ENCODE results near the gene ITPK1.

The ITPK1 gene

GRCh38 chr14:92956961-92957360 lies 158.8 kb downstream of the ITPK1 start:
- Mint-ChIP-seq H3K27me3 (no peaks in the 10 kb centered on the region), H3K4me1 (ENCODE audit: low read depth) (peaks cover 4% of the 10 kb centered on the region), H3K4me3 (no peak overlapping the region), H3K9me3 (no peaks in the 10 kb centered on the region), H3K36me3 (ENCODE audit: low read depth) (peaks cover 52% of the 10 kb centered on the region), H3K27ac (no peak overlapping the region)
- no peak for DNase-seq

GRCh38 chr14:92955381-92955780 lies 160.3 kb downstream of the ITPK1 start:
- no peaks in the 10 kb centered on the region for H3K9me3 Mint-ChIP-seq
- no peaks in the 10 kb centered on the region for H3K27me3 Mint-ChIP-seq
- no peak overlapping the region for H3K4me3 Mint-ChIP-seq

GRCh38 chr14:92954933-92955332 lies 160.8 kb downstream of the ITPK1 start:
- no peak for DNase-seq
- Mint-ChIP-seq H3K27me3 (no peaks in the 10 kb centered on the region), H3K36me3 (ENCODE audit: low read depth) (peaks cover 60% of the 10 kb centered on the region), H3K27ac (peak overlapping the region; percentile 20), H3K9me3 (no peaks in the 10 kb centered on the region), H3K4me1 (ENCODE audit: low read depth) (peaks cover 6% of the 10 kb centered on the region), H3K4me3 (no peak overlapping the region)

More at GRCh38 chr14:92955381-92955780, 160.3 kb downstream of the ITPK1 start:
- H3K36me3 Mint-ChIP-seq (ENCODE audit: low read depth): peaks cover 56% of the 10 kb centered on the region
- peaks cover 6% of the 10 kb centered on the region for H3K4me1 Mint-ChIP-seq (ENCODE audit: low read depth)
- DNase-seq: no peak
- no peak overlapping the region for H3K27ac Mint-ChIP-seq

DNA sequence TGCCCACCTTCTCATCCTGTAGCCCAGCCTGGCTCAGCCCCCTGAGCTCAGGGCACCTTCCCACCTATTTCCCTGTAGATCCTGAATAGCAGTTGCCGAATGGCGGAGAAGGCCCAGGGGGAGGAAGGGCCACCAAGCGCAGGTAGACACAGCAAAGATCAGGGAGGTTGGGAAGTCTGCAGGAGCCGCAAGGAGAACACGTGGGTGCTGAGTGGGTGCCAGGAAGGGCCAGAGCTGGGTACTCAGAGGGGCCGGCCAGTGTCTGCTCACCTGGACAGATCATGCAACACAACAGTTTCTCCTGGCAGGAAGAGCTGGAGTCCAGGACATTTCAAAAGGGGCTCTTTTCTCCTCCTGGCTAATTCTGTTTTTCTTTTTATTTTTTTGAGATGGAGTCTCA lies 162.2 kb downstream of the ITPK1 start:
- DNase-seq: no peak
- H3K27me3 Mint-ChIP-seq: no peaks in the 10 kb centered on the region
- H3K36me3 Mint-ChIP-seq (ENCODE audit: low read depth): peaks cover 66% of the 10 kb centered on the region
- no peak overlapping the region for H3K4me3 Mint-ChIP-seq
- peaks cover 6% of the 10 kb centered on the region for H3K4me1 Mint-ChIP-seq (ENCODE audit: low read depth)
- no peak overlapping the region for H3K27ac Mint-ChIP-seq
- no peaks in the 10 kb centered on the region for H3K9me3 Mint-ChIP-seq

- no peaks in the 10 kb centered on the region for H3K9me3 Mint-ChIP-seq
- H3K4me1 Mint-ChIP-seq (ENCODE audit: low read depth): peaks cover 6% of the 10 kb centered on the region
- DNase-seq: no peak
- peaks cover 65% of the 10 kb centered on the region for H3K36me3 Mint-ChIP-seq (ENCODE audit: low read depth)
- H3K27me3 Mint-ChIP-seq: no peaks in the 10 kb centered on the region
- no peak overlapping the region for H3K4me3 Mint-ChIP-seq
- no peak overlapping the region for H3K27ac Mint-ChIP-seq
These were observed 163.0 kb downstream of the ITPK1 start for GRCh38 chr14:92952481-92953298.

- Mint-ChIP-seq H3K4me1 (ENCODE audit: low read depth) (peaks cover 6% of the 10 kb centered on the region), H3K27me3 (no peaks in the 10 kb centered on the region), H3K9me3 (no peaks in the 10 kb centered on the region), H3K36me3 (ENCODE audit: low read depth) (peaks cover 65% of the 10 kb centered on the region), H3K4me3 (no peak overlapping the region), H3K27ac (peak overlapping the region; percentile 47)
- DNase-seq: peak; percentile 91
These were observed 163.7 kb downstream of the ITPK1 start for GRCh38 chr14:92951912-92952471.

DNA sequence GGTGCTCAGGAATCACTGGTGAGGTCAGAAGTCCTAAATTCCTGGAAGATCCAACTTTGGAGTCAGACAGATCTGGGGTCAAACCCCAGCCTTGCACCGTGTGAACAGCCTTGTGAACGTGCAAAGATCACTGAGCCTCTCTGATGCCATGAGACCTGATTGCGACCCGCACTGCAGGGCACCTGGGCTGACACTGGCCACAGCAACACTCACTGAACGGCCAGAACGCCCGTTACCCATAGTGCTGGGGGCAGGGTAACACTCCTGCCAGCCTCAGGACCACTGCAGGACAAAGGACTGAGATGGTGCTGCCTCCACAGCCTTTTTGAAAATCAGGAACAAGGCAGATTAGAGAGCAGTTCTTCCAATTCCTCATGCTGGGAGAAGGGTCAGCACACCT lies 164.5 kb downstream of the ITPK1 start:
- Mint-ChIP-seq H3K9me3 (no peaks in the 10 kb centered on the region), H3K36me3 (ENCODE audit: low read depth) (peaks cover 63% of the 10 kb centered on the region), H3K4me3 (no peak overlapping the region), H3K27ac (no peak overlapping the region), H3K27me3 (no peaks in the 10 kb centered on the region), H3K4me1 (ENCODE audit: low read depth) (peaks cover 6% of the 10 kb centered on the region)
- no peak for DNase-seq

DNA sequence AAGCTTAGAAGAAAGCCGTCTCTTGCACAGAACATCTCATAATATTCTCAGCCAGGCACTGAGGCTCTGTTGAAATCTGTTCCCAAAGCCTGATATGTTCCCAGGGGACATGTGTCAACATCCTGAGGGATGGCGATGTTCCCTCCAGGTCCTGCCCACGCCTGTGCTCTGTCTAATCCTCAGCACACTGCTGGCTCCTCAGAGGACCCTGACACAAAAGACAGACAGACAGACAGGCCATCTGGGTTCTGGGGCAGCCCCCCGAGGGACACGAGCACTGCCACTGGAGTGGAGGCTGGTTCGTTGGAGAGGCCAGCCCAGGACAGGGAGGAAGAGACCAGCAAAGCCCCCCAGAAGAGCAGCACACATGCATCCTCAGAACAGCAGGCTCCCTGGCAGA lies 165.0 kb downstream of the ITPK1 start:
- Mint-ChIP-seq H3K4me3 (no peak overlapping the region), H3K4me1 (ENCODE audit: low read depth) (peaks cover 6% of the 10 kb centered on the region), H3K36me3 (ENCODE audit: low read depth) (peaks cover 64% of the 10 kb centered on the region), H3K9me3 (no peaks in the 10 kb centered on the region), H3K27me3 (no peaks in the 10 kb centered on the region), H3K27ac (no peak overlapping the region)
- DNase-seq: no peak

- H3K36me3 Mint-ChIP-seq (ENCODE audit: low read depth): peaks cover 65% of the 10 kb centered on the region
- no peak overlapping the region for H3K4me3 Mint-ChIP-seq
- DNase-seq: no peak
- H3K27ac Mint-ChIP-seq: no peak overlapping the region
- peaks cover 6% of the 10 kb centered on the region for H3K4me1 Mint-ChIP-seq (ENCODE audit: low read depth)
- H3K27me3 Mint-ChIP-seq: no peaks in the 10 kb centered on the region
- H3K9me3 Mint-ChIP-seq: no peaks in the 10 kb centered on the region
These were observed 165.6 kb downstream of the ITPK1 start for GRCh38 chr14:92950193-92950540.

DNA sequence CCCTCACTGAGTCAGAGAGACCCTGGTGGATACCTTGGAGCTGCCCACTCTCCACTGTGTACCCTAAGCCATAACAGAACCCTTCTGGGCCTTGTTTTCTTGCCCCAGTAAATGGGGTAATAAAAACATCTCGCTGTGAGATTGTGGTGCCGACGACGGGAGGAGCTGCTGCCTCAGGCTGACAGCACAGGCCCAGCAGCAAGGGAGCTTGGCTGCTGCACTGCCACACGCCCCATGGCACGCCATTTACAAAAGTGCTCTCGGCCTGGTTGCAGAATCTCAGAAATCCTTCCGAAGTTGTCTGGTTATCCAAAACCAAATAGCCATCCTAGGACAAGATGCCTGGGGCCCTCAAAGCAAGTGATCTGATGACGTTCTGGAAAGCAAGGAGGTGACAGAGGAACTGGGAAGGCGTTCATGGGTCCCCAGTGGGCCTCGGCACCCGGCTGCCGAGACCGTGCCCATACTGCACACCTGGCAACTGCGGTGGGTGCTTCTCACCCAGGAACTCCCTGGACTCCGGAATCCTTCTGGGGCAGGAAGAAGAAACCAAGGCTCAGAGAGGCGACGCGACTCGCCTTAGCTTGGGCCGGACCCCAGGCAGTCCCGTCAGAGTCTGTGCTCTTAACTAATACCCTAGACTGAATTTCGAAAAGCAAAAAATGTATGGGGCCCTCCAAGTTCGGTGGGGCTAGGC lies 166.1 kb downstream of the ITPK1 start:
- no peak overlapping the region for H3K27ac Mint-ChIP-seq
- peaks cover 6% of the 10 kb centered on the region for H3K4me1 Mint-ChIP-seq (ENCODE audit: low read depth)
- H3K27me3 Mint-ChIP-seq: no peaks in the 10 kb centered on the region
- no peak overlapping the region for H3K4me3 Mint-ChIP-seq
- H3K36me3 Mint-ChIP-seq (ENCODE audit: low read depth): peaks cover 65% of the 10 kb centered on the region
- no peaks in the 10 kb centered on the region for H3K9me3 Mint-ChIP-seq
- no peak for DNase-seq

DNA sequence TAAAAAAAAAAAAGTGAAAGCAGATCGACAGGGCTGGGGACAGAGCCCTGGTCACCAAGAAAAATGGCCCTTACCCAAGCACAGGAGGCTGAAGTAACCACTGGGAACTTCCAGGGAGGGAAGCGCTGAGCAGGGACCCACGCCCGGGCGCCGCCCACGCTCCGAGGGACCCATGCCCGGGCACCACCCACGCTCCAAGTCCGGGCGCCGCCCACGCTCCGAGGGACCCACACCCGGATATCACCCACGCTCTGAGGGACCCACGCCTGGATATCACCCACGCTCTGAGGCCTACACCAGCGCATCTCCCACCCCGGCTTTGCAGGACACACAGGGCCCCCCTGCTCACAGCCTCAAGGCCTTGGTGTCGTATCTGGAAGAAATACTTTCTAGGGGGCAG lies 167.1 kb downstream of the ITPK1 start:
- H3K27me3 Mint-ChIP-seq: no peaks in the 10 kb centered on the region
- no peak for DNase-seq
- H3K4me3 Mint-ChIP-seq: no peak overlapping the region
- peaks cover 69% of the 10 kb centered on the region for H3K36me3 Mint-ChIP-seq (ENCODE audit: low read depth)
- peaks cover 6% of the 10 kb centered on the region for H3K4me1 Mint-ChIP-seq (ENCODE audit: low read depth)
- H3K9me3 Mint-ChIP-seq: no peaks in the 10 kb centered on the region
- H3K27ac Mint-ChIP-seq: no peak overlapping the region

GRCh38 chr14:92946847-92947545 lies 168.7 kb downstream of the ITPK1 start:
- no peaks in the 10 kb centered on the region for H3K27me3 Mint-ChIP-seq
- no peak for DNase-seq
- H3K9me3 Mint-ChIP-seq: no peaks in the 10 kb centered on the region
- H3K4me3 Mint-ChIP-seq: no peak overlapping the region
- peaks cover 2% of the 10 kb centered on the region for H3K4me1 Mint-ChIP-seq (ENCODE audit: low read depth)
- H3K36me3 Mint-ChIP-seq (ENCODE audit: low read depth): peaks cover 75% of the 10 kb centered on the region
- H3K27ac Mint-ChIP-seq: no peak overlapping the region

- no peak overlapping the region for H3K4me3 Mint-ChIP-seq
- H3K27me3 Mint-ChIP-seq: no peaks in the 10 kb centered on the region
- no peaks in the 10 kb centered on the region for H3K4me1 Mint-ChIP-seq (ENCODE audit: low read depth)
- H3K9me3 Mint-ChIP-seq: no peaks in the 10 kb centered on the region
- DNase-seq: no peak
- no peak overlapping the region for H3K27ac Mint-ChIP-seq
- H3K36me3 Mint-ChIP-seq (ENCODE audit: low read depth): peaks cover 74% of the 10 kb centered on the region
These were observed 169.5 kb downstream of the ITPK1 start for GRCh38 chr14:92945959-92946846.

DNA sequence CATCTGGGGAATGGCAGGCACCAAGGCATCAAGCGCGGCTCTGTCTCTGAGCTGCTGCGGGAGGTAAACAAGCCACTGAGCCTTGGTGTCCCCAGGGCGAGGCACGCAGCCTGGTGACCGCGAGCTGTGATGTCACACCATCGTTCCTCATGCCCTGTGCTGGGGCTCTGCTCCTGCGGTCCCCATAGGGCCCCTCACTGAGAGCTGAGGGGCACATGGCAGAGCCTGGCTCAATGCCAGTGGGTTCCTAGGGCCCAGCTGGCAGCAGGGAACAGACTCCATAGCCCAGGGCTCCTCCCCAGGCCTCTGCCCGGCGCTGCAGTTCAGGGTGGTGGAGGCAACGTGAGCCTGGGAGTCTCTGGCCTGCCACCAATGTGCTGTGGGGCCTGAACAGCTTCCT lies 170.2 kb downstream of the ITPK1 start:
- Mint-ChIP-seq H3K4me1 (ENCODE audit: low read depth) (no peaks in the 10 kb centered on the region), H3K36me3 (ENCODE audit: low read depth) (peaks cover 74% of the 10 kb centered on the region), H3K4me3 (no peak overlapping the region)

More for the DNA sequence above, 170.2 kb downstream of the ITPK1 start:
- no peaks in the 10 kb centered on the region for H3K27me3 Mint-ChIP-seq
- H3K27ac Mint-ChIP-seq: no peak overlapping the region
- no peak for DNase-seq
- no peaks in the 10 kb centered on the region for H3K9me3 Mint-ChIP-seq

All from activated T-cell treated with anti-CD3 and anti-CD28 coated beads, Interleukin-2, amount 50 U/mL, for 24 hours (primary cell).